ENCODE data around the gene EFCAB6.

- no peak for TF ChIP-seq POLR2A (IDR thresholded peaks at IDR 0.05)
- TF ChIP-seq CTCF (IDR thresholded peaks at IDR 0.05) = no peak
Measured at GRCh38 chr22:43737150-43737828, 74.8 kb downstream of the EFCAB6 start.

All from right lobe of liver (tissue), 4 donors.